ENCODE results near the gene TNIK. TPM values are rescaled to one million over a fixed set of nuclear protein-coding genes. Genes with fewer than 3 reads are reported as not detected.
"Not testable (repeated sequence)": the region's sequence is repeated elsewhere in the genome, so short reads cannot be mapped to it uniquely, and the experiment has no call there.

The TNIK gene
- total and polyA plus RNA-seq, 2 of the 13 experiments (the other 11 are each of a cell fraction or from before 2014, with no cell fraction given): 0.15 to 0.22 TPM

DNA sequence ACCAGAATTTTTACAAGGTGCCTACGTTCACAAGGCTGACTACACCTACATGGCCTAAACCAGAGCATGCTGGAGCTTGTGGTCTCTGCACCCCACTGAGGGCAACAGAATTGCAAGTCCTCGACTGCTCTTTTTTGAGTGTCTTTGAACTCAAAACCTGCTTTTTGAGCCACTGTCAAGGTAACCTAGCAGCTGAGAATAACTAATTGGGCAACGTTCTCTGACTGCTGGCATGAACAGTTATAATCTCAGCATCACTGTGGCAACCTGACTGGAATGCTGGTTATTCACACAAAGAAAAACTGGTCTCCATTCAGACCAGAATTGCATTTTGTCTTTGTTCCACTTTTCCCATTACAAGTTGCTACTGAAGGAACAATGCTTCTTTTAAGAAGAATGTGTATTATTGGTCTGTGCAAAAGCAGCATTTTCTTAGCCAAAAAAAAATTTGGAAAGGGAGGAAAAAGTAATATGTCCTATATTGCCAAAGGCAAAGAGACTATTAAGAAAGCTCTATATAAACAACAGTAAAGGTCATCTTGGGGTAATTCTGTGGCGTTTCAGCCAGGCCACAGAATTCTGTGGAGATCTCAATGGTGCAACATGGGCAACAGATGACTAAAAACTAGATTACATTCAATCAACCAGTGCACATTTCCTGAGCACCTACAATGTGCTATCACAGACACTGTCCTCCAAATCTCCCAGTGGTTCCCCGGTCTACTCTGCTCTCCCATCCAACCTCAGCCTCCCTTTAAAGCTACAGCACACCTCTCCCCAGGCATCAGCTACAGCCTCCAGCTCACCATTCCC is 76.8 kb downstream of the TNIK start:
- BruUV-seq (replicated peaks): no TSS peak
- H3K4me2 ChIP-seq (ENCODE audit: low read depth, low read length): no peak overlapping the region
- DNase-seq (ENCODE audit: low spot score): no peak
- no peaks in the 10 kb centered on the region for H4K20me1 ChIP-seq (ENCODE audit: insufficient read depth, low read length)
- no peak for FAIRE-seq
- TF ChIP-seq ZNF296 (CRISPR knock-in tag; conservative IDR thresholded peaks at IDR 0.05): no peak
- TF ChIP-seq SATB2 (CRISPR knock-in tag; IDR thresholded peaks at IDR 0.05): no peak
- no peak for TF ChIP-seq HCFC1 (IDR thresholded peaks at IDR 0.05; ENCODE audit: low read depth, low read length)
- intact Hi-C loops (cut with micrococcal nuclease; ENCODE audit: unreplicated experiment) (no loop called here), in situ Hi-C loops (cut with HindIII; ENCODE audit: extremely low pct_ligation_motif_present, low pct_unique_long_range_greater_than_20kb) (no loop called here)
- H2AFZ ChIP-seq (ENCODE audit: low read length): no peak overlapping the region
- H3K9ac ChIP-seq (ENCODE audit: insufficient read depth, low read depth, low read length): no peak overlapping the region
- no peaks in the 10 kb centered on the region for H3K4me1 ChIP-seq (ENCODE audit: insufficient read depth, low read length)
- H3K27ac ChIP-seq (ENCODE audit: extremely low read length, insufficient read depth, low read length): no peak overlapping the region
- no peaks in the 10 kb centered on the region for H3K79me2 ChIP-seq (ENCODE audit: insufficient read depth, low read length)
- ChIA-PET CTCF (ENCODE audit: low intra/inter-chr PET ratio, low total read pairs) (no interaction called here), POLR2A (no interaction called here)
- H3K9me3 ChIP-seq (ENCODE audit: low read length): no peaks in the 10 kb centered on the region
- H3K27me3 ChIP-seq (ENCODE audit: control insufficient read depth in 1 of 2, insufficient read depth in 2 of 2, low read length in 2 of 2): no peaks in the 10 kb centered on the region
- no peak overlapping the region for H3K4me3 ChIP-seq (replicated peaks in 1 of 3; ENCODE audit: insufficient read depth in 1 of 3, low read depth in 2 of 3, low read length in 3 of 3)
- no peaks in the 10 kb centered on the region for H3K36me3 ChIP-seq (replicated peaks in 1 of 2; ENCODE audit: control insufficient read depth in 1 of 2, insufficient read depth in 2 of 2, low read length in 2 of 2)
- 10% methylated on average over 5 of the region's 5 CpGs for WGBS (ENCODE audit: low lambda C conversion rate)
- no peak for ATAC-seq

DNA sequence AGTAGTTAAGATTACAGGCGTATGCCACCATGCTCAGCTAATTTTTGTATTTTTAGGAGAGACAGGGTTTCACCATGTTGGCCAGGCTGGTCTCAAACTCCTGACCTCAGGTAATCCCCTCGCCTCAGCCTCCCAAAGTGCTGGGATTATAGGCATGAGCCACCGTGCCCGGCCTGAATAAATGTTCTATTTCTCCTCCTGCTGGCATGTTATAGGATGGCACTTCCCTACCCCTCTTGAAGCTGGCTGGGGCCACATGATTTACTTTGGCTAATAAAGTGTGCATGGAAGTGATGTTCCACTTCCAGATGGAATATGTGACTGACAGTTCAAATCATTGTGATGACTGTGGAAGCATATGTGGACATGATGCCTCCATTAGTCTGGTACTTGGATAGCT is 77.9 kb downstream of the TNIK start:
- intact Hi-C loops (cut with micrococcal nuclease; ENCODE audit: unreplicated experiment): not testable (repeated sequence)

More for the DNA sequence above, 77.9 kb downstream of the TNIK start:
- CTCF ChIA-PET (ENCODE audit: low intra/inter-chr PET ratio, low total read pairs); ATAC-seq; H4K20me1 ChIP-seq (ENCODE audit: insufficient read depth, low read length); H3K4me1 ChIP-seq (ENCODE audit: insufficient read depth, low read length); H3K27me3 ChIP-seq (ENCODE audit: control insufficient read depth in 1 of 2, insufficient read depth in 2 of 2, low read length in 2 of 2); FAIRE-seq; H3K9ac ChIP-seq (ENCODE audit: insufficient read depth, low read depth, low read length); BruUV-seq (replicated peaks); H3K4me3 ChIP-seq (replicated peaks in 1 of 3; ENCODE audit: insufficient read depth in 1 of 3, low read depth in 2 of 3, low read length in 3 of 3); H3K9me3 ChIP-seq (ENCODE audit: low read length); H3K79me2 ChIP-seq (ENCODE audit: insufficient read depth, low read length); in situ Hi-C loops (cut with HindIII; ENCODE audit: extremely low pct_ligation_motif_present, low pct_unique_long_range_greater_than_20kb); POLR2A ChIA-PET; DNase-seq (ENCODE audit: low spot score); H2AFZ ChIP-seq (ENCODE audit: low read length); H3K27ac ChIP-seq (ENCODE audit: extremely low read length, insufficient read depth, low read length); H3K36me3 ChIP-seq (replicated peaks in 1 of 2; ENCODE audit: control insufficient read depth in 1 of 2, insufficient read depth in 2 of 2, low read length in 2 of 2); H3K4me2 ChIP-seq (ENCODE audit: low read depth, low read length): not testable (repeated sequence)
- WGBS (ENCODE audit: low lambda C conversion rate): 35% methylated on average over 4 of the region's 4 CpGs

Data from HepG2 (cell line).